Measurements from ENCODE around the gene ATP5F1E.
"Not testable (repeated sequence)": the region's sequence is repeated elsewhere in the genome, so short reads cannot be mapped to it uniquely, and the experiment has no call there.

The ATP5F1E gene

DNA sequence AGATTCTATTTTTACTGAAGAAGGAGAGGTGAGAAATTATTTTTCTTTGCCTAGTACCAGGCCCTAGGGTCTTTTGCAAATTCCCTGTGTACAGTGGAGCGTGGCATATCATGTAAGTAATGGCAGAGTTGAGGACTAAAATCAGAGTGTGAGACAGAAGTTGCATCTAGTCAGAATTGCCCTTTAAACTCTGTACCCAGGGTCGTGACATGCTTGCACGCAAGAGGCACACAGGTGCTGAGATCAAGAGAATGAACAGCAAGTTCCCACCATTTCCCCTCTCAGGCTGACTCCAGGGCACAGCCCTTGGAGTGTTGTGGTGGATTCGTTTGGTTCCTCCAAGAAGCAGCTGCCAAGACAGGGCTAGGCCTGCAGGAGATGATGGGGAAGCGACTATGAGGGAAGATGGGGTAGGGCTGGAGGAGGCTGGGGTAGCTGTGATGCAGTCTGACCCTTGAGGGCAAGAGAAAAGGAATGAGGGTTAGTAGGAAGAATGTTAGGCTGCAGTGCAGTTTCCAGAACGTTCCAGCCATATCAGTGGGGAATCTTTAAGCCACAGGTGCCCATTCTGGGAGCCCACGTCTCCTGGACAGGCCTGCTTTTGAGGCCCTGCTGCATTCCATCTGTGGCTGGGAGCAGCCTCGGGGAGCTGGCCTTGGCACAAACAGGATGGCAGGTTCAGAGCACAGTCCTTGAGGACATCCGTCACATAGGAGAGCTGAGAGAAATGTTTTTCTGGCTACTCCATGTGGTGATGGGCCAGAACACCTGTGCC, 44.2 kb downstream of the ATP5F1E start:
- TF ChIP-seq, protein P1, sequence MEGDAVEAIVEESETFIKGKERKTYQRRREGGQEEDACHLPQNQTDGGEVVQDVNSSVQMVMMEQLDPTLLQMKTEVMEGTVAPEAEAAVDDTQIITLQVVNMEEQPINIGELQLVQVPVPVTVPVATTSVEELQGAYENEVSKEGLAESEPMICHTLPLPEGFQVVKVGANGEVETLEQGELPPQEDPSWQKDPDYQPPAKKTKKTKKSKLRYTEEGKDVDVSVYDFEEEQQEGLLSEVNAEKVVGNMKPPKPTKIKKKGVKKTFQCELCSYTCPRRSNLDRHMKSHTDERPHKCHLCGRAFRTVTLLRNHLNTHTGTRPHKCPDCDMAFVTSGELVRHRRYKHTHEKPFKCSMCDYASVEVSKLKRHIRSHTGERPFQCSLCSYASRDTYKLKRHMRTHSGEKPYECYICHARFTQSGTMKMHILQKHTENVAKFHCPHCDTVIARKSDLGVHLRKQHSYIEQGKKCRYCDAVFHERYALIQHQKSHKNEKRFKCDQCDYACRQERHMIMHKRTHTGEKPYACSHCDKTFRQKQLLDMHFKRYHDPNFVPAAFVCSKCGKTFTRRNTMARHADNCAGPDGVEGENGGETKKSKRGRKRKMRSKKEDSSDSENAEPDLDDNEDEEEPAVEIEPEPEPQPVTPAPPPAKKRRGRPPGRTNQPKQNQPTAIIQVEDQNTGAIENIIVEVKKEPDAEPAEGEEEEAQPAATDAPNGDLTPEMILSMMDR (IDR thresholded peaks at IDR 0.05; ENCODE audit: low read depth, low read length), result no peak
- no peak for DNase-seq (ENCODE audit: low read depth, low spot score)
- in situ Hi-C loops (cut with HindIII; ENCODE audit: low sequenced_read_pairs), result no loop called here
- H3K4me3 ChIP-seq (ENCODE audit: low read depth, low read length), result no peak overlapping the region

DNA sequence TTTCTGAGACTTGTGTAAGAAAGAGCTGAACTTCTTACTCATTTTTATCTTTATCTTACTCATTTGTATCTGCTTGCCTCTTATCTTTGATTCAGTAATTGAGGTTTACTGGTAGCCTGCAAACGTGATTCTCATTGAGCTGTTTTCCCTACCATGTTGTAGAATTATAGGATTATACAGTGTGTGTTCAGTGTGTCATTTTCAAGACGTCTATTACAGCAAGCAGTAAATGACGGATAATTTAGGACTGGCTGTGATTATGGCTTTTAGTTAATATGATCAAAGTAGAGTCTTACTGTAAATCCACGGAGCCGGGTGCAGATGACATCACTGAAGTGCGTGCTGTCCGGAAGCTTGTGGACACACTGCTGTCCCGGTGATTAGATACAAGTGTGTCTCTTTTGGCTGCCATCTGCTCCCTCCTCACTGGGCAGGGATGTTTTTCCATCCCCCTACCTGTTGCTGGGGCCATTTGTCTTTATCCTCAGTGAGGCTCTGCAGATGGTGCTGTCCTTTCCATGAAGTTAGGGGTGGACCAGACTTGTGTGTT, 45.1 kb downstream of the ATP5F1E start:
- TF ChIP-seq, protein P1 (IDR thresholded peaks at IDR 0.05; ENCODE audit: low read depth, low read length), result no peak
- H3K4me3 ChIP-seq (ENCODE audit: low read depth, low read length), result no peak overlapping the region
- in situ Hi-C loops (cut with HindIII; ENCODE audit: low sequenced_read_pairs), result no loop called here
- no peak for DNase-seq (ENCODE audit: low read depth, low spot score)

DNA sequence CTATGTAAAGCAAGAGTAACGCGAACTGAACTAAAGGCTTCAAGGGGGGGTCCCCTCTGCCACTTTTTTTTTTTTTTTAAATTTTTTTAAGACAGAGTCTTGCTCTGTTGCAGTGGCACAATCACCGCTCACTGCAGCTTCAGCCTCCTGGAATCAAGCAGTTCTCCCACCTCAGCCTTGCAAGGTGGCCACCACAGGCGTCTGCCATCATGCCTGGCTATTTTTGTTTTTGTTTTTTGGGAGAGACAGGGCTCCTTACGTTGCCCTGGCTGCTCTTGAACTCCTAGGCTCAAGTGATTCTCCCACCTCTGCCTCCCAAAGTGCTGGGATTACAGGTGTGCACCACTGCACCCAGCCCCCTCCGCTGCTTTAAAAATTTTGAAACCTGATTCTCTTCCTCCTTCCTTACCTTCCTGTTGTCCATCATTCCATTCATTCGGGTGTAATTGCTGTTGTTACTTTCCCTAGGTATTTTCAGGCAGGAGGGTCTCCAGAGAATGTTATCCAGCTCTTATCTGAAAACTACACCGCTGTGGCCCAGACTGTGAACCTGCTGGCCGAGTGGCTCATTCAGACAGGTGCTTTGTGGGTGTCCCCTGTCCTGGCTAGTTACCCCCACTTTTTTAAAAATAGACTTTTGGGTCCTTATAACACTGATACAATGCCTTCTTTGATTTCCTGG, 45.7 kb downstream of the ATP5F1E start:
- in situ Hi-C loops (cut with HindIII; ENCODE audit: low sequenced_read_pairs), result no loop called here
- TF ChIP-seq, protein P1 (IDR thresholded peaks at IDR 0.05; ENCODE audit: low read depth, low read length), result no peak
- DNase-seq (ENCODE audit: low read depth, low spot score), result no peak
- no peak overlapping the region for H3K4me3 ChIP-seq (ENCODE audit: low read depth, low read length)

DNA sequence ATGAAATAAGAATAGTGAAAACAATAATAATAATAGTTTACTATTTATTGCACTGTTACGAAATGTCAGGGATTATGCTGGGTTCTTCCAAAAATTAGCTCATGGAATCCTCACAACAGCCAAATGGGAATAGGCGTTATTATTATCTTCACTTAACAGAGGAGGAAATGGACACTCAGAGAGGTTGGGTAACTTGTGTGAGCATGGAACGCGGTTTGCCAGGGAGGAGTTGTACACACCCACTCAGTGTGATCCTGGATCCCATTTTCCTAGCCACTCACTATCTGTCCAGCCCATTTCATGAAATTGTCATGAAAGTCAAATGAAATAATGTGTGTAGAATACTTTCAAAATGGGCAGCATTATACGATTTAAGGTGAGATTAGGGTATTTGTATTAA, 46.5 kb downstream of the ATP5F1E start:
- in situ Hi-C loops (cut with HindIII; ENCODE audit: low sequenced_read_pairs), result no loop called here
- no peak for DNase-seq (ENCODE audit: low read depth, low spot score)
- H3K4me3 ChIP-seq (ENCODE audit: low read depth, low read length), result no peak overlapping the region
- TF ChIP-seq, protein P1 (IDR thresholded peaks at IDR 0.05; ENCODE audit: low read depth, low read length), result no peak

DNA sequence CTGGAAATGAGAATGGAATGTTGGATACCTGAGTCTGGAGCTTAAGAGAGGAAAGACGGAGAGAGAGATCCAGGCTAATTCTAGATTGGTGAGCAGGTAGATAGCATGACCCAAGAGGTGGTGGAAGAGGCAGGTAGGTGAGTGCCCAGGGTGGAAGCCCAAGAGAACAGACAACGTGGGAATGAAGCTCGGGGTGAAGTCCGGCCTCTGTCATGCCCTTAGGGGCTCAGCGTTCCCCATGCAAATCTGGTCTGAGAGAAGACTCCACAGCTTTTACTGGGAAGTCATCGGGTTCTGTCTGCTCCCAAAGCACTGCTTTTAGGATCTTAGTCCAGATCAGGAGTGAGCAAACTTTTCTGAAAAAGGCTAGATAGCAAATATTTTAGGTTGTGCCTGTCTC, 47.4 kb downstream of the ATP5F1E start:
- DNase-seq (ENCODE audit: low read depth, low spot score), result no peak
- no peak overlapping the region for H3K4me3 ChIP-seq (ENCODE audit: low read depth, low read length)
- TF ChIP-seq, protein P1 (IDR thresholded peaks at IDR 0.05; ENCODE audit: low read depth, low read length), result no peak
- in situ Hi-C loops (cut with HindIII; ENCODE audit: low sequenced_read_pairs), result no loop called here

DNA sequence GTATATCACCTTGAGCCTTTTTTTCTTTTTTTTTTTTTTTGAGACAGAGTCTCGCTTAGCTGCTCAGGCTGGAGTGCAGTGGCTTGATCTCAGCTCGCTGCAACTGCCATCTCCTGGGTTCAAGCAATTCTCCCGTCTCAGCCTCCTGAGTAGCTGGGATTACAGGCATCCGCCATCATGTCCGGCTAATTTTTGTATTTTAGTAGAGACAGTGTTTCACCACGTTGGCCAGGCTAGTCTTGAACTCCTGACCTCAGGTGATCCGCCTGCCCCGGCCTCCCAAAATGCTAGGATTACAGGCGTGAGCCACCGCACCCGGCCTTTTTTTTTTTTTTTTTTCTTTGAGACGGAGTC, 49.0 kb downstream of the ATP5F1E start:
- H3K4me3 ChIP-seq (ENCODE audit: low read depth, low read length); DNase-seq (ENCODE audit: low read depth, low spot score); in situ Hi-C loops (cut with HindIII; ENCODE audit: low sequenced_read_pairs): not testable (repeated sequence)
